Central memory CD8-positive, alpha-beta T cell (primary cell): ENCODE measurements around the gene ZNF578.
"Not testable (repeated sequence)": the region's sequence is repeated elsewhere in the genome, so short reads cannot be mapped to it uniquely, and the experiment has no call there.

Experiments
- ATAC-seq: fragments of 150-1000 bp; cut with Tn5 transposase; replicated peaks from 2 replicates; pipeline ENCODE4 v1.10.0; 2022; ENCODE audit warnings: mild to moderate bottlenecking, moderate FRiP score, moderate number of reproducible peaks; ENCODE audit not compliant: poor library complexity, severe bottlenecking; ENCODE audit errors: extremely low read depth
- DNase-seq, 2 donors: peaks; one replicate each; pipeline ENCODE4 v3.0.0; 2021; ENCODE audit warnings: low spot score in 2 of 2
- H3K27ac Mint-ChIP-seq: one replicate; pipeline ENCODE4 v1.8.0; 2022; ENCODE audit warnings: low read depth, mild to moderate bottlenecking, moderate library complexity, mixed read lengths
- H3K27me3 Mint-ChIP-seq: one replicate; pipeline ENCODE4 v1.8.0; 2022; ENCODE audit warnings: mixed read lengths
- H3K36me3 Mint-ChIP-seq: one replicate; pipeline ENCODE4 v1.8.0; 2022; ENCODE audit warnings: mild to moderate bottlenecking, moderate library complexity, mixed read lengths; ENCODE audit not compliant: insufficient read depth
- H3K4me1 Mint-ChIP-seq: one replicate; pipeline ENCODE4 v1.8.0; 2022; ENCODE audit warnings: mixed read lengths
- H3K4me3 Mint-ChIP-seq: one replicate; pipeline ENCODE4 v1.8.0; 2022; ENCODE audit warnings: mild to moderate bottlenecking, moderate library complexity, mixed read lengths
- H3K9me3 Mint-ChIP-seq: one replicate; pipeline ENCODE4 v1.8.0; 2022; ENCODE audit warnings: mixed read lengths

Gene ZNF578

DNA sequence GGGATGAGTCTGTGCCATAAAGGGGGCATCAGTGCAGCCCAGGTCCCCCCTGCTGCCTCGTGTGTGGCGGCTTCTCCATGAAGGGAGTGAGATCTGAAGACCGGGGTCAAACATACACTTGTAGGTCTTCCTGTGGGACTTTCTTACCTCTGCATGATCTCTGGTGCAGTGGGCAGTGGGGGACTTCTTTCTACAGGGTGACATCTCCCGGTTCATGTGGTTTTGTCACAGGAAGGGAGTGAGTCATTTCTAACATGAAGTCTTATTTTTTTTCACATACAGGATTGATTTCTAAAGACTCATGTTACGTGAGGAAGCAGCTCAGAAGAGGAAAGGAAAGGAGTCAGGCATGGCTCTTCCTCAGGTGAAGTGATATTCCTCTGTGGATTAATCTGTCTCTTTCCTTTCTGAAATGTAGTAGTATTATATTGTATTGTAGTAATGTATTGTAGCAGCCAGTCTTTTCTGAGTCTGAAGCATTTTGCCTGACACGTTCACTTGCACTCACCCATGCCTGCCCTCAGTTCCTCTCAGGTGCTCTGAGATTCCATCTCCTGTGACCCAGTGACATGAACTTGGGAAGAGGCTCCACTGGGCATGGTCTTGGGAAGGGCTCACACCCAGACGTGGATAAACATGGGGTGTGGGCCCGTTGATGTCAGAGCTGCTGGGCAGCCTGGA lies 89.8 kb downstream of the ZNF578 start:
- ATAC-seq (peak; percentile 98), DNase-seq (peak in 1 of 2 donors; percentile 32)
- H3K27me3 Mint-ChIP-seq, result no peaks in the 10 kb centered on the region
- H3K27ac Mint-ChIP-seq, result peak overlapping the region; percentile 88
- peaks cover 29% of the 10 kb centered on the region for H3K4me1 Mint-ChIP-seq
- H3K4me3 Mint-ChIP-seq, result peak overlapping the region; percentile 71
- H3K36me3 Mint-ChIP-seq, result peaks cover 35% of the 10 kb centered on the region
- H3K9me3 Mint-ChIP-seq, result no peaks in the 10 kb centered on the region

DNA sequence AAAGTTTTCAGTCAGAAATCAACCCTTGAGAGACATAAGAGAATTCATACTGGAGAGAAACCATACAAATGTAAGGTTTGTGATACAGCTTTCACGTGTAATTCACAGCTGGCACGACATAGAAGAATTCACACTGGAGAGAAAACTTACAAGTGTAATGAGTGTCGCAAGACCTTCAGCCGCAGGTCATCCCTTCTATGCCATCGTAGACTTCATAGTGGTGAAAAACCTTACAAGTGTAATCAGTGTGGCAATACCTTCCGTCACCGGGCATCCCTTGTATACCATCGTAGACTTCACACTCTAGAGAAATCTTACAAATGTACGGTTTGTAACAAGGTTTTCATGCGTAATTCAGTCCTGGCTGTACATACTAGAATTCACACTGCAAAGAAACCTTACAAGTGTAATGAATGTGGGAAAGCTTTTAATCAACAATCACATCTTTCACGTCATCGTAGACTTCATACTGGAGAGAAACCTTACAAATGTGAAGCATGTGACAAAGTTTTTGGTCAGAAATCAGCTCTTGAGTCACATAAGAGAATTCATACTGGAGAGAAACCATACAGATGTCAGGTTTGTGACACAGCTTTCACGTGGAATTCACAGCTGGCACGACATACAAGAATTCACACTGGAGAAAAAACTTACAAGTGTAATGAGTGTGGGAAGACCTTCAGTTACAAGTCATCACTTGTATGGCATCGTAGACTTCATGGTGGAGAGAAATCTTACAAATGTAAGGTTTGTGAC lies 101.0 kb downstream of the ZNF578 start:
- Mint-ChIP-seq H3K9me3 (peaks cover 29% of the 10 kb centered on the region), H3K4me1 (peaks cover 5% of the 10 kb centered on the region), H3K27ac (no peak overlapping the region), H3K36me3 (peaks cover 44% of the 10 kb centered on the region), H3K27me3 (no peaks in the 10 kb centered on the region), H3K4me3 (no peak overlapping the region)
- no peak for ATAC-seq
- no peak for DNase-seq

GRCh38 chr19:52557231-52557995 lies 104.1 kb downstream of the ZNF578 start:
- Mint-ChIP-seq H3K27ac (no peak overlapping the region), H3K27me3 (no peaks in the 10 kb centered on the region), H3K4me1 (no peaks in the 10 kb centered on the region), H3K9me3 (peaks cover 22% of the 10 kb centered on the region), H3K36me3 (peaks cover 27% of the 10 kb centered on the region), H3K4me3 (no peak overlapping the region)
- ATAC-seq, result no peak
- no peak for DNase-seq

DNA sequence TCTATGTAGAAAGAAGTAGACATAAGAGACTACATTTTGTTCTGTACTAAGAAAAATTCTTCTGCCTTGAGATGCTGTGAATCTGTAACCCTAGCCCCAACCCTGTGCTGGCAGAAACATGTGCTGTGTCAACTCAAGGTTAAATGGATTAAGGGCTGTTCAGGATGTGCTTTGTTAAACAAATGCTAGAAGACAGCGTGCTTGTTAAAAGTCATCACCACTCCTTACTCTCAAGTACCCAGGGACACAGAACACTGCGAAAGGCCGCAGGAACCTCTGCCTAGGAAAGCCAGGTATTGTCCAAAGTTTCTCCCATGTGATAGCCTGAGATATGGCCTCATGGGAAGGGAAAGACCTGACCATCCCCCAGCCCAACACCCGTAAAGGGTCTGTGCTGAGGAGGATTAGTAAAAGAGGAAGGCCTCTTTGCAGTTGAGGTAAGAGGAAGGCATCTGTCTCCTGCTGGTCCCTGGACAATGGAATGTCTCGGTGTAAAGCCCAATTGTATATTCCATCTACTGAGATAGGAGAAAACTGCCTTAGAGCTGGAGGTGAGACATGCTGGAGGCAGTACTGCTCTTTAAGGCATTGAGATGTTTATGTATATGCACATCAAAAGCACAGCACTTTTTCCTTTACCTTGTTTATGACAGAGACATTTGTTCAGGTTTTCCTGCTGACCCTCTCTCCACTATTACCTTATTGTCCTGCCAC lies 105.5 kb downstream of the ZNF578 start:
- not testable (repeated sequence) for H3K4me1 Mint-ChIP-seq, H3K27me3 Mint-ChIP-seq, DNase-seq, ATAC-seq, H3K27ac Mint-ChIP-seq, H3K4me3 Mint-ChIP-seq
- Mint-ChIP-seq H3K36me3 (peaks cover 13% of the 10 kb centered on the region), H3K9me3 (peaks cover 17% of the 10 kb centered on the region)

GRCh38 chr19:52561611-52562010 lies 108.3 kb downstream of the ZNF578 start:
- ATAC-seq, DNase-seq, H3K27ac Mint-ChIP-seq, H3K27me3 Mint-ChIP-seq, H3K9me3 Mint-ChIP-seq, H3K4me3 Mint-ChIP-seq, H3K36me3 Mint-ChIP-seq, H3K4me1 Mint-ChIP-seq: not testable (repeated sequence)
